Measurements from ENCODE around the gene SLC44A4. TPM values are rescaled to one million over a fixed set of nuclear protein-coding genes. Genes with fewer than 3 reads are reported as not detected.

Gene SLC44A4
- polyA plus RNA-seq, 1 donor (not counting 4 experiments of a cell fraction or from before 2014, with no cell fraction given): 0.25 TPM

- Histone ChIP-seq H3K4me2 (ENCODE audit: control insufficient read depth, extremely low read depth, insufficient read depth, low read depth, low read length) (no peak overlapping the region), H4K20me1 (ENCODE audit: control insufficient read depth, extremely low read depth, insufficient read depth, low read length) (no peaks in the 10 kb centered on the region), H3K9me1 (ENCODE audit: control insufficient read depth, extremely low read depth, insufficient read depth, low read length) (no peaks in the 10 kb centered on the region), H3K9ac (ENCODE audit: control insufficient read depth, extremely low read depth, insufficient read depth, low read length) (no peak overlapping the region), H3K4me1 (ENCODE audit: control insufficient read depth, extremely low read depth, insufficient read depth, low read length) (peaks cover 4% of the 10 kb centered on the region), H3K79me2 (ENCODE audit: control insufficient read depth, insufficient read depth, low read length) (no peaks in the 10 kb centered on the region), H3K4me3 (ENCODE audit: control insufficient read depth in 2 of 3, extremely low read depth in 1 of 3, insufficient read depth in 2 of 3, low read depth in 1 of 3, low read length in 3 of 3) (no peak overlapping the region), H3K27me3 (ENCODE audit: control insufficient read depth, extremely low read depth, insufficient read depth, low read length) (no peaks in the 10 kb centered on the region), H3K36me3 (ENCODE audit: control insufficient read depth in 2 of 2, extremely low read depth in 1 of 2, insufficient read depth in 2 of 2, low read length in 2 of 2) (peaks cover 16 to 26% of the 10 kb centered on the region in 2 experiments), H3K27ac (ENCODE audit: control insufficient read depth, insufficient read depth, low read length) (no peak overlapping the region), H2AFZ (ENCODE audit: control insufficient read depth, low read length) (no peak overlapping the region), H3K9me3 (ENCODE audit: control insufficient read depth, low read depth, low read length) (no peaks in the 10 kb centered on the region)
- no peak for DNase-seq (ENCODE audit: low read depth, low spot score)
- FAIRE-seq: no peak
- TF ChIP-seq EZH2 (IDR thresholded peaks at IDR 0.05; ENCODE audit: low read length) (no peak), CTCF (optimal IDR thresholded peaks at IDR 0.05 in 1 of 3, IDR thresholded peaks at IDR 0.05 in 1 of 3, conservative IDR thresholded peaks at IDR 0.05 in 1 of 3; ENCODE audit: extremely low read depth in 1 of 3, insufficient read depth in 2 of 3, low read length in 3 of 3) (no peak)
- dilution Hi-C loops (cut with MboI; ENCODE audit: extremely low pct_ligation_motif_present, low sequenced_read_pairs): no loop called here
Measured at GRCh38 chr6:31881136-31881859, 2.5 kb upstream of the SLC44A4 start.

GRCh38 chr6:31880616-31881015 lies 1.8 kb upstream of the SLC44A4 start:
- no peaks in the 10 kb centered on the region for H4K20me1 ChIP-seq (ENCODE audit: control insufficient read depth, extremely low read depth, insufficient read depth, low read length)
- H3K27me3 ChIP-seq (ENCODE audit: control insufficient read depth, extremely low read depth, insufficient read depth, low read length): no peaks in the 10 kb centered on the region
- no peak overlapping the region for H3K9ac ChIP-seq (ENCODE audit: control insufficient read depth, extremely low read depth, insufficient read depth, low read length)
- TF ChIP-seq CTCF (optimal IDR thresholded peaks at IDR 0.05 in 1 of 3, IDR thresholded peaks at IDR 0.05 in 1 of 3, conservative IDR thresholded peaks at IDR 0.05 in 1 of 3; ENCODE audit: extremely low read depth in 1 of 3, insufficient read depth in 2 of 3, low read length in 3 of 3) (no peak), EZH2 (IDR thresholded peaks at IDR 0.05; ENCODE audit: low read length) (no peak)
- H3K4me3 ChIP-seq (ENCODE audit: control insufficient read depth in 2 of 3, extremely low read depth in 1 of 3, insufficient read depth in 2 of 3, low read depth in 1 of 3, low read length in 3 of 3): no peak overlapping the region
- FAIRE-seq (no peak), DNase-seq (ENCODE audit: low read depth, low spot score) (no peak)
- dilution Hi-C loops (cut with MboI; ENCODE audit: extremely low pct_ligation_motif_present, low sequenced_read_pairs): no loop called here
- peaks cover 4% of the 10 kb centered on the region for H3K4me1 ChIP-seq (ENCODE audit: control insufficient read depth, extremely low read depth, insufficient read depth, low read length)
- no peak overlapping the region for H2AFZ ChIP-seq (ENCODE audit: control insufficient read depth, low read length)
- no peak overlapping the region for H3K4me2 ChIP-seq (ENCODE audit: control insufficient read depth, extremely low read depth, insufficient read depth, low read depth, low read length)
- H3K9me1 ChIP-seq (ENCODE audit: control insufficient read depth, extremely low read depth, insufficient read depth, low read length): no peaks in the 10 kb centered on the region
- H3K9me3 ChIP-seq (ENCODE audit: control insufficient read depth, low read depth, low read length): no peaks in the 10 kb centered on the region
- peaks cover 16 to 25% of the 10 kb centered on the region in 2 experiments for H3K36me3 ChIP-seq (ENCODE audit: control insufficient read depth in 2 of 2, extremely low read depth in 1 of 2, insufficient read depth in 2 of 2, low read length in 2 of 2)
- no peak overlapping the region for H3K27ac ChIP-seq (ENCODE audit: control insufficient read depth, insufficient read depth, low read length)
- H3K79me2 ChIP-seq (ENCODE audit: control insufficient read depth, insufficient read depth, low read length): no peaks in the 10 kb centered on the region
